ENCODE measurements around the gene CRYL1.

- no peak for TF ChIP-seq CTCF (IDR thresholded peaks at IDR 0.05; ENCODE audit: poor library complexity)
- TF ChIP-seq EZH2 (IDR thresholded peaks at IDR 0.05; ENCODE audit: borderline replicate concordance): no peak
Measured at GRCh38 chr13:20503088-20504083, 22.3 kb downstream of the CRYL1 start.
